Cardiac septum (tissue), 1 donor: Measurements from ENCODE around the gene MNX1. TPM values are rescaled to one million over a fixed set of nuclear protein-coding genes. Genes with fewer than 3 reads are reported as not detected.

Experiments used
- DNase-seq: peaks from one replicate; pipeline ENCODE4 v3.0.0-alpha.2; 2020; ENCODE audit warnings: low spot score
- intact Hi-C: fragments of 100-400 bp; cut with DNase I; formaldehyde crosslinking; loops from one replicate; pipeline ENCODE4 v1.14.0; 2022
- total RNA-seq: library from RNA; stranded (reverse); fragmentation: NEBNext Ultra II Directional; extraction: Animal tissue kit (Norgen Biotek cat#: 25700); gene quantifications from one replicate; pipeline ENCODE4 v1.2.1, GENCODE V29; 2021
- donor health status: DM: no; HTN: no; CAD: no.

Gene MNX1
- total RNA-seq, 1 donor from 2014 or later, result not detected

GRCh38 chr7:157017603-157018327, 7.3 kb upstream of the MNX1 start:
- DNase-seq, result peak; percentile 39
- intact Hi-C loops, result no loop called here

- DNase-seq, result no peak
- intact Hi-C loops, result no loop called here
Measured at GRCh38 chr7:157017149-157017548, 6.7 kb upstream of the MNX1 start.

- no peak for DNase-seq
- intact Hi-C loops, result no loop called here
Measured at GRCh38 chr7:157016352-157017041, 6.0 kb upstream of the MNX1 start.

GRCh38 chr7:157016024-157016351, 5.5 kb upstream of the MNX1 start:
- no peak for DNase-seq
- intact Hi-C loops, result no loop called here

GRCh38 chr7:157014635-157015555, 4.4 kb upstream of the MNX1 start:
- no peak for DNase-seq
- intact Hi-C loops, result no loop called here

- intact Hi-C loops, result no loop called here
- no peak for DNase-seq
Measured at GRCh38 chr7:157013602-157014549, 3.4 kb upstream of the MNX1 start.

GRCh38 chr7:157013101-157013500, 2.6 kb upstream of the MNX1 start:
- intact Hi-C loops, result no loop called here

GRCh38 chr7:157012113-157012547, 1.7 kb upstream of the MNX1 start:
- intact Hi-C loops, result no loop called here
- no peak for DNase-seq

More at GRCh38 chr7:157013101-157013500, 2.6 kb upstream of the MNX1 start:
- DNase-seq, result no peak

- no peak for DNase-seq
- intact Hi-C loops, result no loop called here
Measured at GRCh38 chr7:157011333-157012112, 1.1 kb upstream of the MNX1 start.

- intact Hi-C loops, result no loop called here
- DNase-seq, result no peak
Measured at GRCh38 chr7:157009778-157010587, 480 bp downstream of the MNX1 start.

- intact Hi-C loops, result no loop called here
- no peak for DNase-seq
Measured at GRCh38 chr7:157009170-157009777, 1.2 kb downstream of the MNX1 start.

- no peak for DNase-seq
- intact Hi-C loops, result no loop called here
Measured at GRCh38 chr7:157008206-157009169, 2.0 kb downstream of the MNX1 start.

GRCh38 chr7:157007470-157008066, 2.9 kb downstream of the MNX1 start:
- DNase-seq, result no peak
- intact Hi-C loops, result no loop called here

- no peak for DNase-seq
- intact Hi-C loops, result no loop called here
Measured at GRCh38 chr7:157006829-157007469, 3.5 kb downstream of the MNX1 start.

- intact Hi-C loops, result no loop called here
- no peak for DNase-seq
Measured at GRCh38 chr7:157006205-157006747, 4.2 kb downstream of the MNX1 start.
